ENCODE measurements around the gene GH1.

GH1 gene

GRCh38 chr17:63930951-63931575, 12.4 kb upstream of the GH1 start:
- no peak overlapping the region for H3K4me3 ChIP-seq (replicated peaks; ENCODE audit: low read depth, low read length)
- no peak for TF ChIP-seq CTCF (IDR thresholded peaks at IDR 0.05; ENCODE audit: low read depth, low read length, missing control alignments)
- no peak for DNase-seq (ENCODE audit: extremely low read depth, low read depth)

GRCh38 chr17:63929860-63930766, 11.5 kb upstream of the GH1 start:
- no peak overlapping the region for H3K4me3 ChIP-seq (replicated peaks; ENCODE audit: low read depth, low read length)
- DNase-seq (ENCODE audit: extremely low read depth, low read depth) = no peak

GRCh38 chr17:63928966-63929695, 10.5 kb upstream of the GH1 start:
- H3K4me3 ChIP-seq (replicated peaks; ENCODE audit: low read depth, low read length) = no peak overlapping the region
- no peak for TF ChIP-seq CTCF (IDR thresholded peaks at IDR 0.05; ENCODE audit: low read depth, low read length, missing control alignments)
- DNase-seq (ENCODE audit: extremely low read depth, low read depth) = no peak

More at GRCh38 chr17:63929860-63930766, 11.5 kb upstream of the GH1 start:
- TF ChIP-seq CTCF (IDR thresholded peaks at IDR 0.05; ENCODE audit: low read depth, low read length, missing control alignments) = no peak

- no peak overlapping the region for H3K4me3 ChIP-seq (replicated peaks; ENCODE audit: low read depth, low read length)
- no peak for TF ChIP-seq CTCF (IDR thresholded peaks at IDR 0.05; ENCODE audit: low read depth, low read length, missing control alignments)
- DNase-seq (ENCODE audit: extremely low read depth, low read depth) = no peak
These were observed 9.6 kb upstream of the GH1 start for GRCh38 chr17:63928172-63928666.

GRCh38 chr17:63927464-63928171, 9.0 kb upstream of the GH1 start:
- no peak overlapping the region for H3K4me3 ChIP-seq (replicated peaks; ENCODE audit: low read depth, low read length)
- DNase-seq (ENCODE audit: extremely low read depth, low read depth) = no peak
- TF ChIP-seq CTCF (IDR thresholded peaks at IDR 0.05; ENCODE audit: low read depth, low read length, missing control alignments) = no peak

GRCh38 chr17:63926164-63926563, 7.5 kb upstream of the GH1 start:
- no peak for TF ChIP-seq CTCF (IDR thresholded peaks at IDR 0.05; ENCODE audit: low read depth, low read length, missing control alignments)
- H3K4me3 ChIP-seq (replicated peaks; ENCODE audit: low read depth, low read length) = no peak overlapping the region
- DNase-seq (ENCODE audit: extremely low read depth, low read depth) = no peak

All from HFF-Myc (cell line).